Measurements from ENCODE around the gene DOCK2. TPM values are rescaled to one million over a fixed set of nuclear protein-coding genes. Genes with fewer than 3 reads are reported as not detected.

DOCK2 gene
- total RNA-seq, 4 donors from 2014 or later = 0.32 to 5.3 (median 2.7) TPM

- Histone ChIP-seq H3K27ac (no peak overlapping the region), H3K27me3 (no peaks in the 10 kb centered on the region), H3K4me1 (no peaks in the 10 kb centered on the region), H3K36me3 (no peaks in the 10 kb centered on the region), H3K4me3 (no peak overlapping the region), H3K9me3 (no peaks in the 10 kb centered on the region)
- in situ Hi-C loops (cut with MboI; ENCODE audit: low sequenced_read_pairs in 4 of 4) (no loop called here), intact Hi-C loops (cut with DNase I; ENCODE audit: low total_unique reads) (no loop called here)
- no peak for ATAC-seq
- TF ChIP-seq, protein P1, sequence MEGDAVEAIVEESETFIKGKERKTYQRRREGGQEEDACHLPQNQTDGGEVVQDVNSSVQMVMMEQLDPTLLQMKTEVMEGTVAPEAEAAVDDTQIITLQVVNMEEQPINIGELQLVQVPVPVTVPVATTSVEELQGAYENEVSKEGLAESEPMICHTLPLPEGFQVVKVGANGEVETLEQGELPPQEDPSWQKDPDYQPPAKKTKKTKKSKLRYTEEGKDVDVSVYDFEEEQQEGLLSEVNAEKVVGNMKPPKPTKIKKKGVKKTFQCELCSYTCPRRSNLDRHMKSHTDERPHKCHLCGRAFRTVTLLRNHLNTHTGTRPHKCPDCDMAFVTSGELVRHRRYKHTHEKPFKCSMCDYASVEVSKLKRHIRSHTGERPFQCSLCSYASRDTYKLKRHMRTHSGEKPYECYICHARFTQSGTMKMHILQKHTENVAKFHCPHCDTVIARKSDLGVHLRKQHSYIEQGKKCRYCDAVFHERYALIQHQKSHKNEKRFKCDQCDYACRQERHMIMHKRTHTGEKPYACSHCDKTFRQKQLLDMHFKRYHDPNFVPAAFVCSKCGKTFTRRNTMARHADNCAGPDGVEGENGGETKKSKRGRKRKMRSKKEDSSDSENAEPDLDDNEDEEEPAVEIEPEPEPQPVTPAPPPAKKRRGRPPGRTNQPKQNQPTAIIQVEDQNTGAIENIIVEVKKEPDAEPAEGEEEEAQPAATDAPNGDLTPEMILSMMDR (IDR thresholded peaks at IDR 0.05 in 4 of 5, conservative IDR thresholded peaks at IDR 0.05 in 1 of 5) = no peak
- TF ChIP-seq POLR2A (IDR thresholded peaks at IDR 0.05) = no peak
- DNase-seq = no peak
These were observed 441.9 kb downstream of the DOCK2 start for GRCh38 chr5:170078931-170079330.

DNA sequence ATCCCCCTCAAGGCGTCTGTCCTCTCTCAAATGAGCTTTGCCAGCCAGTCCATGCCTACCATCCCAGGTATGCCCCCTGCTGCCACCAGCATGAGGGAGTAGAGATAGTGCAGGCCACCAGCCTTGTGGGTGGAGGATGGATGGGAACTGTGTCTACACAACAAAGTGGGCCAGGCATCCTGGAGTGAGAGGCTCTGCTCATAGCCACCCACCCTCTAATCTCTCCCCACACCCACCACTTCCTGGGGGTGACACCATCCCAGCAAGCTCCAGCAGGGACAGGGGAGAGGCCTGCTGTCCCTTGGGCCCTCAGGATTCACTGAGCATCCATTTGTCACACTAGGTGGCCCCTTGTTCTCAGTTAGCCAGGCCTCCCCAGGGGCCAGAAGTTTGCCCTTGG is 443.1 kb downstream of the DOCK2 start:
- in situ Hi-C loops (cut with MboI; ENCODE audit: low sequenced_read_pairs in 4 of 4) = no loop called here
- Histone ChIP-seq H3K4me3 (no peak overlapping the region), H3K36me3 (no peaks in the 10 kb centered on the region), H3K4me1 (no peaks in the 10 kb centered on the region), H3K9me3 (no peaks in the 10 kb centered on the region), H3K27me3 (no peaks in the 10 kb centered on the region), H3K27ac (no peak overlapping the region)
- no peak for ATAC-seq
- no peak for DNase-seq
- intact Hi-C loops (cut with DNase I; ENCODE audit: low total_unique reads) = no loop called here
- TF ChIP-seq, protein P1 (IDR thresholded peaks at IDR 0.05 in 4 of 5, conservative IDR thresholded peaks at IDR 0.05 in 1 of 5) = no peak
- TF ChIP-seq POLR2A (IDR thresholded peaks at IDR 0.05) = no peak

- no peak for DNase-seq
- no peaks in the 10 kb centered on the region for H3K27me3 ChIP-seq
These were observed 443.8 kb downstream of the DOCK2 start for GRCh38 chr5:170080786-170081445.

DNA sequence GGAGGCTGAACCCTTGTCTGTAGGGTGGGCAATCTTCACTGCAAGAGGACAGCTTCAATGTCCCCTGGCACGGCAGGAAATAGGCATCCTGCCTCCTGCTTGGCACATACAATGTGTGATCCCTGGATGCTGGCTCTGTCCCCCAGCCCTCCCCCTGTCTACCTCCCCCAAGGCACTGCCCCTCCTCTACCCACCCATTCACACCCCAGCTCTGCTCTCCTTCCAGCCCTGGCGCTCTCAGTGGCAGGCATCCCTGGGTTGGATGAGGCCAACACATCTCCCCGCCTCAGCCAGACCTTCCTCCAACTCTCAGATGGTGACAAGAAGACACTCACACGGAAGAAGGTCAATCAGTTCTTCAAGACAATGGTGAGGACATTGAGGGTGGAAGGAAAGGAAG is 444.5 kb downstream of the DOCK2 start:
- DNase-seq (no peak), ATAC-seq (no peak)
- Histone ChIP-seq H3K27me3 (no peaks in the 10 kb centered on the region), H3K4me3 (no peak overlapping the region), H3K27ac (no peak overlapping the region), H3K9me3 (no peaks in the 10 kb centered on the region), H3K36me3 (no peaks in the 10 kb centered on the region), H3K4me1 (no peaks in the 10 kb centered on the region)
- intact Hi-C loops (cut with DNase I; ENCODE audit: low total_unique reads) = no loop called here
- in situ Hi-C loops (cut with MboI; ENCODE audit: low sequenced_read_pairs in 4 of 4) = no loop called here
- TF ChIP-seq, protein P1 (IDR thresholded peaks at IDR 0.05 in 4 of 5, conservative IDR thresholded peaks at IDR 0.05 in 1 of 5) = no peak
- no peak for TF ChIP-seq POLR2A (IDR thresholded peaks at IDR 0.05)

More at GRCh38 chr5:170080786-170081445, 443.8 kb downstream of the DOCK2 start:
- H3K27ac ChIP-seq = no peak overlapping the region
- H3K4me1 ChIP-seq = no peaks in the 10 kb centered on the region
- no peak overlapping the region for H3K4me3 ChIP-seq
- no peak for ATAC-seq
- in situ Hi-C loops (cut with MboI; ENCODE audit: low sequenced_read_pairs in 4 of 4) = no loop called here
- intact Hi-C loops (cut with DNase I; ENCODE audit: low total_unique reads) = no loop called here
- TF ChIP-seq, protein P1 (IDR thresholded peaks at IDR 0.05 in 4 of 5, conservative IDR thresholded peaks at IDR 0.05 in 1 of 5) = no peak
- no peak for TF ChIP-seq POLR2A (IDR thresholded peaks at IDR 0.05)
- no peaks in the 10 kb centered on the region for H3K9me3 ChIP-seq
- H3K36me3 ChIP-seq = no peaks in the 10 kb centered on the region

DNA sequence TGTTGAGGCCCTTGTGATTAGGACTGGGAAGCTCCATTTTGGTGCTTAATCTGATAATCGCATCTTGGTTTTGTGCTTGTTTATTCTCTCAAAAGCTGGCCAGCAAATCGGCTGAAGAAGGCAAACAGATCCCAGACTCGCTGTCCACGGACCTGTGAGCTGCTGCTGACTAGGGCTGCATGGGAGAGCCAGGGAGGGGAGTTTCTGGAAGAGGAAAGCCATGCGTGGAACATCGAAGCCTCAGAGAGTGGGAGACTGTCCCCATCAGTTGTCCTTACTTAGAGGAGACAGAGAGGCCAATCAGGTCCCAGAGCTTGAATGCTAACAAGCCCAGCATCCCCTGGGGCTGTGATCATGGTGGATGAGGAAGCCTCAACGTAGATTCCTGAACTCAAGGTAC is 445.6 kb downstream of the DOCK2 start:
- TF ChIP-seq POLR2A (IDR thresholded peaks at IDR 0.05) = no peak
- TF ChIP-seq, protein P1 (IDR thresholded peaks at IDR 0.05 in 4 of 5, conservative IDR thresholded peaks at IDR 0.05 in 1 of 5) = no peak
- intact Hi-C loops (cut with DNase I; ENCODE audit: low total_unique reads) = no loop called here
- no peaks in the 10 kb centered on the region for H3K27me3 ChIP-seq

More for the DNA sequence above, 445.6 kb downstream of the DOCK2 start:
- H3K4me3 ChIP-seq = no peak overlapping the region
- no peak overlapping the region for H3K27ac ChIP-seq
- no peaks in the 10 kb centered on the region for H3K9me3 ChIP-seq
- no peak for DNase-seq
- no peaks in the 10 kb centered on the region for H3K36me3 ChIP-seq
- ATAC-seq = no peak
- no peaks in the 10 kb centered on the region for H3K4me1 ChIP-seq
- in situ Hi-C loops (cut with MboI; ENCODE audit: low sequenced_read_pairs in 4 of 4) = no loop called here
